ENCODE results near the gene PNRC1.

Gene PNRC1

GRCh38 chr6:89081423-89082322 is 1.1 kb downstream of the PNRC1 start:
- Histone ChIP-seq H3K79me2 (ENCODE audit: low read length) (peaks cover 41% of the 10 kb centered on the region), H4K20me1 (ENCODE audit: insufficient read depth, low read length) (peaks cover 23% of the 10 kb centered on the region; the same call in 1 of the 2 replicates), H2AFZ (ENCODE audit: low read length) (peak overlapping the region; percentile 26; the same call in 1 of the 2 replicates)

GRCh38 chr6:89082486-89082891 is 1.9 kb downstream of the PNRC1 start:
- H2AFZ ChIP-seq (ENCODE audit: low read length) = no peak overlapping the region
- no peak for TF ChIP-seq EZH2phosphoT487 (IDR thresholded peaks at IDR 0.05; ENCODE audit: low read length)
- TF ChIP-seq EZH2 (optimal IDR thresholded peaks at IDR 0.05; ENCODE audit: low read depth, low read length) = no peak
- TF ChIP-seq CTCF (IDR thresholded peaks at IDR 0.05; ENCODE audit: low read length) = no peak

More at GRCh38 chr6:89081423-89082322, 1.1 kb downstream of the PNRC1 start:
- no peak for TF ChIP-seq EZH2phosphoT487 (IDR thresholded peaks at IDR 0.05; ENCODE audit: low read length)
- TF ChIP-seq EZH2 (optimal IDR thresholded peaks at IDR 0.05; ENCODE audit: low read depth, low read length) = no peak
- no peak for TF ChIP-seq CTCF (IDR thresholded peaks at IDR 0.05; ENCODE audit: low read length)
- Histone ChIP-seq H3K27me3 (replicated peaks; ENCODE audit: insufficient read depth, low read length) (no peaks in the 10 kb centered on the region), H3K27ac (ENCODE audit: low read length) (peak overlapping the region; percentile 95; the same call in 1 of the 2 replicates), H3K9me3 (replicated peaks; ENCODE audit: insufficient read depth, low read length) (no peaks in the 10 kb centered on the region), H3K4me2 (ENCODE audit: low read depth, low read length) (peak overlapping the region; percentile 91), H3K4me1 (ENCODE audit: low read length) (peaks cover 9% of the 10 kb centered on the region; the same call in 1 of the 2 replicates), H3K9me2 (replicated peaks; ENCODE audit: insufficient read depth, low read length) (no peaks in the 10 kb centered on the region), H3F3A (ENCODE audit: insufficient read depth, low read length) (peaks cover 18% of the 10 kb centered on the region), H3K4me3 (ENCODE audit: low read length) (peak overlapping the region; percentile 98), H3K9ac (ENCODE audit: low read length) (peak overlapping the region; percentile 99), H3K36me3 (replicated peaks; ENCODE audit: insufficient read depth, low read length) (peaks cover 4% of the 10 kb centered on the region)
- peak; percentile 95 for DNase-seq

GRCh38 chr6:89084542-89084941 is 4.0 kb downstream of the PNRC1 start:
- H3K4me2 ChIP-seq (ENCODE audit: low read depth, low read length) = no peak overlapping the region
- no peaks in the 10 kb centered on the region for H3K9me3 ChIP-seq (replicated peaks; ENCODE audit: insufficient read depth, low read length)
- DNase-seq = no peak
- H4K20me1 ChIP-seq (ENCODE audit: insufficient read depth, low read length) = peaks cover 23% of the 10 kb centered on the region; the same call in 1 of the 2 replicates
- no peak overlapping the region for H3K9ac ChIP-seq (ENCODE audit: low read length)
- H3K79me2 ChIP-seq (ENCODE audit: low read length) = peaks cover 41% of the 10 kb centered on the region
- no peak overlapping the region for H2AFZ ChIP-seq (ENCODE audit: low read length)
- H3K27ac ChIP-seq (ENCODE audit: low read length) = no peak overlapping the region
- no peak overlapping the region for H3K4me3 ChIP-seq (ENCODE audit: low read length)
- H3K4me1 ChIP-seq (ENCODE audit: low read length) = peaks cover 9% of the 10 kb centered on the region; the same call in 1 of the 2 replicates
- peaks cover 13% of the 10 kb centered on the region for H3F3A ChIP-seq (ENCODE audit: insufficient read depth, low read length)
- H3K27me3 ChIP-seq (replicated peaks; ENCODE audit: insufficient read depth, low read length) = no peaks in the 10 kb centered on the region
- no peaks in the 10 kb centered on the region for H3K9me2 ChIP-seq (replicated peaks; ENCODE audit: insufficient read depth, low read length)
- H3K36me3 ChIP-seq (replicated peaks; ENCODE audit: insufficient read depth, low read length) = peaks cover 4% of the 10 kb centered on the region
- no peak for TF ChIP-seq CTCF (IDR thresholded peaks at IDR 0.05; ENCODE audit: low read length)
- TF ChIP-seq EZH2phosphoT487 (IDR thresholded peaks at IDR 0.05; ENCODE audit: low read length) = no peak
- TF ChIP-seq EZH2 (optimal IDR thresholded peaks at IDR 0.05; ENCODE audit: low read depth, low read length) = no peak

More at GRCh38 chr6:89082486-89082891, 1.9 kb downstream of the PNRC1 start:
- H3F3A ChIP-seq (ENCODE audit: insufficient read depth, low read length) = peaks cover 18% of the 10 kb centered on the region
- peaks cover 9% of the 10 kb centered on the region; the same call in 1 of the 2 replicates for H3K4me1 ChIP-seq (ENCODE audit: low read length)
- H4K20me1 ChIP-seq (ENCODE audit: insufficient read depth, low read length) = peaks cover 23% of the 10 kb centered on the region; the same call in 1 of the 2 replicates
- no peaks in the 10 kb centered on the region for H3K9me2 ChIP-seq (replicated peaks; ENCODE audit: insufficient read depth, low read length)
- peaks cover 4% of the 10 kb centered on the region for H3K36me3 ChIP-seq (replicated peaks; ENCODE audit: insufficient read depth, low read length)
- peak overlapping the region; percentile 78 for H3K9ac ChIP-seq (ENCODE audit: low read length)
- H3K4me3 ChIP-seq (ENCODE audit: low read length) = peak overlapping the region; percentile 85
- DNase-seq = peak; percentile 21
- no peaks in the 10 kb centered on the region for H3K9me3 ChIP-seq (replicated peaks; ENCODE audit: insufficient read depth, low read length)
- peak overlapping the region; percentile 47; the same call in 1 of the 2 replicates for H3K27ac ChIP-seq (ENCODE audit: low read length)
- H3K79me2 ChIP-seq (ENCODE audit: low read length) = peaks cover 41% of the 10 kb centered on the region
- peak overlapping the region; percentile 91 for H3K4me2 ChIP-seq (ENCODE audit: low read depth, low read length)
- H3K27me3 ChIP-seq (replicated peaks; ENCODE audit: insufficient read depth, low read length) = no peaks in the 10 kb centered on the region
